GM18526 (cell line): ENCODE data around the gene NONO.

ENCODE experiments used
- POLR2A ChIP-seq: IDR thresholded peaks from 3 replicates; pipeline ENCODE4 v1.6.1; 2011; ENCODE audit not compliant: insufficient read length; ENCODE audit errors: extremely low read depth

Gene NONO, protein sequence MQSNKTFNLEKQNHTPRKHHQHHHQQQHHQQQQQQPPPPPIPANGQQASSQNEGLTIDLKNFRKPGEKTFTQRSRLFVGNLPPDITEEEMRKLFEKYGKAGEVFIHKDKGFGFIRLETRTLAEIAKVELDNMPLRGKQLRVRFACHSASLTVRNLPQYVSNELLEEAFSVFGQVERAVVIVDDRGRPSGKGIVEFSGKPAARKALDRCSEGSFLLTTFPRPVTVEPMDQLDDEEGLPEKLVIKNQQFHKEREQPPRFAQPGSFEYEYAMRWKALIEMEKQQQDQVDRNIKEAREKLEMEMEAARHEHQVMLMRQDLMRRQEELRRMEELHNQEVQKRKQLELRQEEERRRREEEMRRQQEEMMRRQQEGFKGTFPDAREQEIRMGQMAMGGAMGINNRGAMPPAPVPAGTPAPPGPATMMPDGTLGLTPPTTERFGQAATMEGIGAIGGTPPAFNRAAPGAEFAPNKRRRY

DNA sequence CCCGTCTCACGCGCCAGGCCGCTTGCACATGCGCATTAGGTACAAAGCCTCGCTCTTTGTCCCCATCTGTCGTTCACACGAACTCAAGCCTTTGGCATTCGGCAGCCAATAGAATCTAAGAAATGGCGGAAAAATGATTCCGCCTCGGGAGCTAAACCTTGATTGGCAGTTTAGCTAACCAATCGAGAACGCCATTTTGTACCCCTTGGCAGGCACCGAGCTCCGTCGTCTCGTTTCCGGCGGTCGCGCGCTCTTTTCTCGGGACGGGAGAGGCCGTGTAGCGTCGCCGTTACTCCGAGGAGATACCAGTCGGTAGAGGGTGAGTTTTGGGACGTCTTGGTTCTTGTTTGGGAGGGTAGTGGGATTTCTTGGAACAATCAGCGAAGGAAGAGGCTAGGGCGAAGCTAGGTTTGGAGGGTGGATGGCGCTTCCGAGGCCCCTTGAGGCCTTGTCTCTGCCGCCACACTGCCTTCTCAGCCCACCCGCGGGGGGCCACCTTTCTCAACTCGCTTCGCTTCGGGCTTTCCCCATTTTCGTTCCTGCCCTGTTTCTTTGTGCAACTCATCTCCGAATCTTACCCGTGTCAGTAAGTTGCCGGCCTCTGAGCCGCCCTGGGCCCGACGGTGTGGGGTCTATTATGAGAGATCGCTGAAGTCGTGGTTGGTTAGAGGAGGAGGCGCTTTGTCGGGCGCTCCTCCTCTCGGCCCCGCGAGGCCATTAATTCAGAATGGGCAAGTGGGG is at the start of gene NONO:
Gene NONO, plus strand, starts transcription at position 233 of the 741 bp plus-strand sequence. CDS start 7,003 bp downstream, outside the sequence.
- peak; percentile 72 for TF ChIP-seq POLR2A

DNA sequence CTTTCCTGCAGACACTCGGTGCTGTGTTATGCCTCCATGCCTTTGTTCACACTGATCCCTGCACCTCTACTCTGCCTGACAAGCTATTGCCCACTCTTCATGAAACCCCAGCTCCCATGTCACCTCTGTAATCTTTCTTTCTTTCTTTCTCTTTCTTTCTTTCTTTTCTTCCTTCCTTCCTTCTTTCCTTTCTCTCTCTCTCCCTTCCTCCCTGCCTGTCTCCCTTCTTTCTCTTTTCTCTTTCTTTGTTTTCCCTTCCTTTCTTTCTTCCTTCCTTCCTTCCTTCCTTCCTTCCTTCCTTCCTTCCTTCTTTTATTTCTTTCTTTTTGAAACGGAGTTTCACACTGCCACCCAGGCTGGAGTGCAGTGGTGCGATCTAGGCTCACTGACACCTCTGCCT is 48.0 kb upstream of the NONO start:
- TF ChIP-seq POLR2A = no peak

DNA sequence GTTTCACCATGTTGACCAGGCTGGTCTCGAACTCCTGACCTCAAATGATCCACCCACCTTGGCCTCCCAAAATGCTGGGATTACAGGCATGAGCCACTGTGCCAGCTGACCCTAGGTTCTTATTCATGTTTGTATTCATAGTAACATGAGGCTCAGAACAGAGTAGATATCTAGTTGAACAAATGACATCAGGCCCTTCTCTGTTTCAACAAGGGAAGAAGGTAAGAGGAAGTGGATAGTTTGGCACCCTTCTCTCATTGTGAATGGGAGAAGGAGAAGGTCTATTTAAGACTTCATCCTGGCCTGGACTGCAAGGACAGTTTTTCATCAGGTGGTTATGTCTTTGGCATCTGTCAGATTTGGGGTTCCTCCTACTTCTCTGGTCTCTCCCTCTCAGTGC is 46.6 kb upstream of the NONO start:
- no peak for TF ChIP-seq POLR2A

DNA sequence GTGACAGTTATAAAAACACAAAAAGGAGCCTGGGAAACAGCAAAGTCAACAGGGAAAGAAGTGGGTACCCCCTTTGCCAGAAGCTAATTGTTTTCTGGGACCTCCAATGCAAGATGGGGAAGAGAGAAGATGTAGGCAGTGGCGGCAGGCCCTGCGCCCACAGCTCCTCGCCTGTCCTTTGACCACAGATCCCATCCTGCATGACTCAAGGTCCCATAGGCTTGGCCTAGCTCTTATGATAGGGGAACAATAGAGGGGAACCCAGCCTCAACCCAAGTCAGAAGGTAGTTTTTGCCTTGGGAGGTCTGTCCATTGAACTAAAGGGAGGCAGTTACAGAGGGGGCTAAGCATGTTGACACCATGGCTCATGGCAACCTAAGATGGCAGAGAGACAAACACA is 43.7 kb upstream of the NONO start:
- TF ChIP-seq POLR2A = no peak

DNA sequence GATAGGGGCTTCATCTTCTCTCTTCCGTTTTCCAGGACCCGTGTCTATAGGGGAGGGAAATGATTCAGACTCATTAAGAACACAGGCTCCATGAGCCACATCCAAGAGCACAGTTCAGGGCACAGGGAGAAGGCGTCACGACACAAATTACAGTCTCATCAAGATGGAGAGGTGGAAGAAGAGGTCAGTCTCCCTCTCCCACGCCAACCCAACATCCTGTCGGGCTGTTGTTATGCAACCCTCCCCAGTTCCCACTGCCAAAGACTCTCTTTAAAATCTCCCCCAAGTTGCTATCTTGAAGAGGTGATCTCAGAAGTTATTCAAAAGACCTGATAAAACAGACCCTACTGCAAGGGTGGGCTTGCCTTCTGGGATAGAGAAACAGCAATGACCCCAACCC is 42.1 kb upstream of the NONO start:
- no peak for TF ChIP-seq POLR2A

DNA sequence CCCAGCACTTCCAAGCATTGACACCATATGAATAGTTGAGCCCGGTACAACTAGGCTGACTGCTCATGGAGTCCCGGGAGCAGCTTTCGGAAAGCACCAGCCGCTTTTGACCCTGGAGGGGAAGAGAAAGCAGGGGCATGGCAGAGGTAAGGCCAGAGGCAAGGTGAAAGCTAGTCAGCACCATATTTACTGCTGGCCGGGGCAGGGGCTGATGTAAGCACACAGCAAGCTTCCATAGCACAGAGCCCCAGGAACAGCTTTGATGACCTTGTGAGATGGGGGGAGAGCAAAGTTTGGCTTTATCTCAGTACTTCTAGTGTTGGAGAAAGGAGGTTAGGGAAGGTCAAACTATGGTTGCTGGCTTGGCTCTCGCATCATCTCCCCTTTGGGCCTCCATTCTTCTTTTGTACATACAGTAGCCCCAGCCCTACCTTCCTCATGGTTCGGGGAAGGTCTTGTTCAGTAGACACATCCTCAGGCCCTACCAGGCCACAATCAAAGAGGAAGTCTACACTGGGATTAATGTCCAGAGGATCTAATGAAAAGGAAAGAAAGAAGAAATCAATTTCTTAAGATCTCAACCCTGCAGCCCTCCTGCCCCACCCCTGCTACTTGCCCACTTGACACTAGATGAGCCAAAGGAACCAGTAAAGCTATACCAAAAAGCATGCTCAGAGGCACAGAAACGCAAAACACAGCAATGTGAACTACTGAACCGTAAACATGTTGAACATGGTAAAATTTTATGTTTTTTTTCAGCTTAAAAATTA is 38.9 kb upstream of the NONO start:
- TF ChIP-seq POLR2A = no peak

DNA sequence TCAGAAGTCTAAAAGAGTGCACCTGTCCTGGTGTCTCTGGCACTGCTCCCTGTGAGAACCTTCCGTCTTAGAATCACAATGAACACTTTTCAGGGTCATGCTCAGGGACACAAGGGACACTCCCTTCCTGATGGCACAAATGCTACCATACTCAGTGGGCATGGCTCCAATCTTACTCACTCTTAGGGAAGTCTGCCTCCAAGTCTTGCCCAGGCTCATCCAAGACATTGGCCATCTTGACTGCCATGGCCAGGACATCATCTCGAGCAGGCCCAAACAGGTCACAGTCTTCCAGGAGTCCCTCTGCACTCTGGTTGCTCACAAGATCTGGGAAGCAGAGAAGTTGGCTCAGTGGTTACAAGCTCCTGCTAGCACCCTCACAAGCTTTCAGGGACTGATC is 38.3 kb upstream of the NONO start:
- TF ChIP-seq POLR2A = no peak

DNA sequence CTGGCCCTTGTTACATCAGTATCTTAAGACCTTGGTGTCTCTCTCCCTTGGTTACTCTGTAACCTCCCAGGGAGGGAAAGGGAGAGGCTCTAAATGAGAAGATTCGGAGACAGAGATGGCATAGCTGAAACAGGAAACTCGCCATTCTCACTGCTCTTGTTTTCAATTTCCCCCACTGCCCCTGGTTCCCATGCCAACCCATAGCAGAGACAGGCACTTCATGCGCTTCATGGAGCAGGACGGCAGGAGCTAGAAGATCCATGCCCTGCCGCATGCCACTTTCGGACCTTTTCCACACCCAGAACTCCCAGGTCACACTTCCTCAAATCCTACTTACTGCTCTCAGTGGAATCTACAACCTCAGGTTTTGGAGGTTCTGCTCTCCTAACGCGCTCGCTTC is 32.6 kb upstream of the NONO start:
- TF ChIP-seq POLR2A = no peak

DNA sequence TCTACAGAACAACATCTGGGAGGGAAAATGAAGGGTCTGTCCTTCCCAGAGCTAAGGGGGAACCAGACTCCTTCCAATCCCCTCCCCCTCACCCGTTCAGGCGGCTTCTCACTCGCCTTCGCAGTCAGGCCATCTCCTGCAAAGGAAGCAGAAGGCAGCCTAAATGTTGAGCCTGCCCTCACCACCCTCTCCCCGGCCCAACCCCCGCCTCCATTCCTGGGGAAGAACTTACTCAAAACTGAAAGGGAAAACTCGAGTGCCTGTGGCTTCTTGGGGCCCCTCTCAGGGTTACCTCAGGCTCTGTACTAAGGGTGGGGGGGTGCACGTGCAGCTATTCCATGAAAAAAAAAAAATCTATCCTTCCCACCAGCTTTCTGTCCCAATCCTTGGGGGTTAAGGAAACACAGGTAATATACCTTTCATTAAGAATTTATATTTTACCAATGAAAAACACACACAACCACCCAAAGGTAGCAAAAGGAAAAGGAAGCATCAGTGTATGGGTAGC is 31.9 kb upstream of the NONO start:
- TF ChIP-seq POLR2A = no peak

DNA sequence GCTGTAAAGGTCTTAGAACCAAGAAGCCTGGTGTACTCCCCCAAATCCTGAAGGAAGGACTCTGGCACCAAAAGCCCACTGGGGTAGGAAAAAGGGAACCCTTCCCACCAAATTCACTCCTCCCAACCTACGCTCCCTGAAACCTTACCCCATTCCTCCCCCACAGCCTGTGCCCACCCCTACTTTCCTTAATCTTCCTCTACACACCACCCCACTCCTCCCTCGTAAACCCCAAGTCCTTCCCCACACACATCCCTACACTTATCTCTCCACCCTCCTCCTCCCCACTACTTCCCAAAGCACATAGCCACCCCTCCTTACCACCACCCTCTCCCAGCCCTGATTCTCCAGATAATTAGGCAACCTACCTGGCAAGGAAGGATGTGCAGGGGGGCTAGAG is 31.2 kb upstream of the NONO start:
- TF ChIP-seq POLR2A = no peak

DNA sequence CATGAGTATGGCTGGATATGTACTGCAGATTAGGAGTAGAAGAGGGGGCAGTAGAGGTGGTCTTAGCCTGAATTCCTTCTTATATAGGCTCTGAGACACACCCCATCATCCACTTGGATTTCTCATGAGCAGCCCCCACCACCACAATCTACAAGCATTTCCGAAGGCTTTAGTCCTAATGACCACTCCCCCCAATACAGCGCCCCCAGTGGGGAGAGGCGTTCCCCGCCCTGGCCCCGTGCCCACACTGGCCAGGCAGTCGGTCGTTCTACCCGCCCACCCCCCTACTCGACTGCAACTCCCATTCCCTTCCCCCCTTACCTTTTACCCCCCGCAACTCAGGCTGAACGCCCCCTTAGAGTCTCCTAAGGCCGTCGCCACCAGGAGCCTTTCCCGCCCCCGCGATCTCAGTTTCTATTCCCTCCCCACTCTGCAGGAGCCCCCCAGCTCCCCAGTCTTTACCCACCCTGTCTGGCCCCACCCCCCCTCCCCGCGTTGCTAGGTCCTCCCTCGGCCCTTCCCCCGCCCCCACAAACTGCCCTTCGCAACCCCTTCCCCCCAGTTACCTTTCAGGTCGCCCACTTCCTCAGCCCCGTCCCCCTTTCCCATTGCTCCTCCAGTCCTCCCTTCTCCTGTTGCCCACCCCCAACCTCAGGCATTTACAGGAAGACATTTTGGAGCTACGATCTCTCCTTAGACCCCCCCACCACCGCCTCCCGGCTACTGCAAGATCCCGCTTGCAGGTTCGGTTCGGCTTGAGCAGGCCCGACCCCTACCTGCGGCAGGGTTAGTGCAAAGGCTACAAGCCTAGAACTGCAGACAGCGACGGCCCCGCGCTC is 30.0 kb upstream of the NONO start:
- no peak for TF ChIP-seq POLR2A

DNA sequence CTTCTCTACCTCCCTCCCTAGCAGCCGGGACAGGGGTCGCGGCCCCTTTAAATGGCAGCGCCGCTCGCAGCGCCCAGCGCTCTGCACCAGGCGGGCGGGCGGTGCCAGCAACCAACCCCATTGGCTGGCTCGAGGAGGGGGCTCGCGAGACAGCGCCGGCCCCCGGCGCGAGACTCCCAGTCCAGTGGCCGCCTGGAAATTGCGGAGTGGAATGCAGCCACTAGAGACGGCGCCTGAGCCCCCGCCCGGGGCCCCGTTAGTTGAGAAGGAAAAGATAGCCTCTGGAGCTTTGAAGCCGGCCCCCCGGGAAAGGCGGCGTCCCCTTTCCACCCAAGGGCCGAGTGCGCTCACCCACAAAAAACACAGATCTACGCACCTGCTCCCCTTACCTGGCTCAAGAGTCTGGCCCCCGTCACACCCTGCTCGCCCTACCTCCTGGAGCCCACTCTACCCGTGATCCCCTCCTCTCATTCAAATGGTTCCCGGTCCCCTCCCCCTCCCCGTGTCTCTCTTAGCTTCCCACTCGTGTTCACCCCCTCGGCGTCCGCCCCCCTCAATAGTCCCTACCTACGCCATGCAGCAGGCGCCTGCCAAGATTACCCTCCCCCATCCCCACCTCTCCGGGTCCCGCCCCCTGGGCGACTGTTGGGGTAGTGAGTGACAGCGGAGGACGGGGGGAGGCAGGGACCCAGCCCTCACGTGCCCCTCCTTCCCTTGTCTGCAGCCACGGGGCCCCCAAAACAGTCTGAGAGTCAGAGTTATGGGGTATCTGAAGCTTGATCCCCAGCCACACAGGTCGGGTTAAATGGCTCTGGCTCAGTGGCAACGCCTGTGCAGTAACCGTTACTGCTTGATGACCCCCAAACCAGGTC is 29.1 kb upstream of the NONO start, which contains the start of gene ZMYM3:
Gene ZMYM3, minus strand, starts transcription at position 49 of the 872 bp plus-strand sequence. CDS start 885 bp downstream, outside the sequence.
- peak; percentile 43 for TF ChIP-seq POLR2A

DNA sequence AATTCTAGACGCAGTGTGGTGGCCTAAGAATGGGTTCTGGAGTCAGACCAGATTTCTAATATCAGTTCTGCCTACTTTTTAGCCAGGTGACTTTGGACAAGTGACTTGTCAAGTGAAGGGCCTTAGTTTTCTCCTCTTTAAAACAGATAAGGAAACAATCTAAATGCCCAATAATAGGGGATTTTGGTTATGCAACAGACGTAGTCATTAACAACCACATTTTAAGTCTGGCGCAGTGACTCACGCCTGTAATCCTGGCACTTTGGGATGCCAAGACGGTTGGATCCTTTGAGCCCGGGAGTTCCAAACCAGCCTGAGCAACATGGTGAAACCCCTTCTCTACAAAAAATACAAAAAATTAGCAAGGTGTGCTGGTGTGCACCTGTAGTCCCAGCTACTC is 27.4 kb upstream of the NONO start:
- TF ChIP-seq POLR2A = no peak
